HepG2 (cell line): Measurements from ENCODE around the gene ZNF608.

Experiments
- FOSL2 ChIP-seq: sonication (generic); formaldehyde crosslinking; IDR thresholded peaks from 2 replicates; pipeline ENCODE4 v1.4.0; 2020; ENCODE audit warnings: missing genetic modification reagents
- HOXA9 ChIP-seq: sonication (generic); formaldehyde crosslinking; IDR thresholded peaks from 2 replicates; pipeline ENCODE4 v1.8.1; 2022; ENCODE audit warnings: missing genetic modification reagents, mild to moderate bottlenecking, moderate library complexity, borderline replicate concordance
- JUN ChIP-seq: sonication (generic); formaldehyde crosslinking; IDR thresholded peaks from 2 replicates; pipeline ENCODE4 v1.4.0; 2020; ENCODE audit warnings: mild to moderate bottlenecking, missing genetic modification reagents
- JUND ChIP-seq: sonication (generic); formaldehyde crosslinking; IDR thresholded peaks from 2 replicates; pipeline ENCODE4 v1.8.0; 2022; ENCODE audit warnings: mild to moderate bottlenecking, missing genetic modification reagents
- SIN3A ChIP-seq: IDR thresholded peaks from 2 replicates; pipeline ENCODE4 v1.6.1; 2011; ENCODE audit warnings: low read depth, mild to moderate bottlenecking, control low read depth, low read length, borderline replicate concordance
- TGIF2 ChIP-seq: IDR thresholded peaks from 2 replicates; pipeline ENCODE4 v1.6.1; 2016; ENCODE audit warnings: control low read depth, missing compliant biosample characterization
- ZNF530 ChIP-seq: sonication (generic); formaldehyde crosslinking; IDR thresholded peaks from 2 replicates; pipeline ENCODE4 v1.5.0; 2020; ENCODE audit warnings: low read depth, mild to moderate bottlenecking, missing genetic modification reagents
- TF ChIP-seq, protein P1 (sequence below): sonication (generic); formaldehyde crosslinking; IDR thresholded peaks from 2 replicates; pipeline ENCODE4 v1.5.0; 2020; ENCODE audit warnings: mild to moderate bottlenecking, missing genetic modification reagents, moderate library complexity
- TF ChIP-seq, protein P2 (sequence below): sonication (generic); formaldehyde crosslinking; IDR thresholded peaks from 2 replicates; pipeline ENCODE4 v1.5.1; 2020; ENCODE audit warnings: mild to moderate bottlenecking, missing genetic modification reagents, moderate library complexity
- TF ChIP-seq, protein P3 (sequence below), 2 experiments: IDR thresholded peaks; 2 replicates each; pipeline ENCODE4 v1.6.1; 2011 to 2012; ENCODE audit warnings: low read length in 2 of 2, borderline replicate concordance in 1 of 2, low read depth in 1 of 2, mild to moderate bottlenecking in 1 of 2, moderate library complexity in 1 of 2

DNA sequence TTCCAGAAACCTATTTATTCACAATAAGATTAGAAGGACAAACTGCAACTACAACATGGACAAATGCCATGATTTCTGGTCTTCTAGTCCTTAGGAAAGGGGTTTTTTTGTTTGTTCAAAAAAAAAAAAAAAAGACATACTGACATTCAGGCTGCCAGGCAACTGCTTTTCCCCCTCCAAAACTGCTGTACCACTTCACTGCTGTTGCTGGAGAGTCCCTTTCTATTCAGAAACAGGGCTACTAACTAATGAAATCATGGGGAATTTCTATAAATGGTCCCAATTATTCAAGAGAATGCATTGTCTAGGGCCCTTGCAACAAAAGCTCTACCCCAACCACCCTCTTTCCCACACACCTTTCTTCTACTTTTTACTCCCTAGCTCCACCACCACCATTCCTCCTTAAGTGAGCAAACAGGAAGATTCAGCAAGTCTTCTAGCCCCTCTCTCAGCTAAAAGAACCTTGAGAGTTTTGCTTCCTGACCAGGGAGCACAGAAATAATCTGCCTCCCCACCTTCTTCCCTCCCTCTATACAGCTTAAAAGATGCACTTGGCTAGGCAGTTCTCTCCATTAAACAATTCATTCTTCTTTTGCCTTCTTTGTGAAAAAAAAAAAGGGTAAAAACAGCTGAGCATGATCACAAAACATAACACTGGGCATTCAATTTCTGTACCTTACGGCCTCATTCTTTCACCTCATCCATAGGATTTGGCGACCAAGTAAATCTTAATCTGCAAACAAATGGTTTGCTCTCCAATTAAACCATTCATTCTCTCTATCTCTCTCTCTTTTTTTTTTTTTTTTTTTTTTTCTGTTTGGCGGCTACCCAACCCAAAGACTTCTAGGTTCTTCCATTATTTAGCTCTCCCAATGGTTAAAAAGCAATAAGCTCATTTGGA lies 13.8 kb downstream of the ZNF608 start:
- TF ChIP-seq SIN3A, result no peak
- no peak for TF ChIP-seq HOXA9 (CRISPR knock-in tag)
- TF ChIP-seq, protein P1, sequence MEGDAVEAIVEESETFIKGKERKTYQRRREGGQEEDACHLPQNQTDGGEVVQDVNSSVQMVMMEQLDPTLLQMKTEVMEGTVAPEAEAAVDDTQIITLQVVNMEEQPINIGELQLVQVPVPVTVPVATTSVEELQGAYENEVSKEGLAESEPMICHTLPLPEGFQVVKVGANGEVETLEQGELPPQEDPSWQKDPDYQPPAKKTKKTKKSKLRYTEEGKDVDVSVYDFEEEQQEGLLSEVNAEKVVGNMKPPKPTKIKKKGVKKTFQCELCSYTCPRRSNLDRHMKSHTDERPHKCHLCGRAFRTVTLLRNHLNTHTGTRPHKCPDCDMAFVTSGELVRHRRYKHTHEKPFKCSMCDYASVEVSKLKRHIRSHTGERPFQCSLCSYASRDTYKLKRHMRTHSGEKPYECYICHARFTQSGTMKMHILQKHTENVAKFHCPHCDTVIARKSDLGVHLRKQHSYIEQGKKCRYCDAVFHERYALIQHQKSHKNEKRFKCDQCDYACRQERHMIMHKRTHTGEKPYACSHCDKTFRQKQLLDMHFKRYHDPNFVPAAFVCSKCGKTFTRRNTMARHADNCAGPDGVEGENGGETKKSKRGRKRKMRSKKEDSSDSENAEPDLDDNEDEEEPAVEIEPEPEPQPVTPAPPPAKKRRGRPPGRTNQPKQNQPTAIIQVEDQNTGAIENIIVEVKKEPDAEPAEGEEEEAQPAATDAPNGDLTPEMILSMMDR, result no peak
- TF ChIP-seq, protein P2, sequence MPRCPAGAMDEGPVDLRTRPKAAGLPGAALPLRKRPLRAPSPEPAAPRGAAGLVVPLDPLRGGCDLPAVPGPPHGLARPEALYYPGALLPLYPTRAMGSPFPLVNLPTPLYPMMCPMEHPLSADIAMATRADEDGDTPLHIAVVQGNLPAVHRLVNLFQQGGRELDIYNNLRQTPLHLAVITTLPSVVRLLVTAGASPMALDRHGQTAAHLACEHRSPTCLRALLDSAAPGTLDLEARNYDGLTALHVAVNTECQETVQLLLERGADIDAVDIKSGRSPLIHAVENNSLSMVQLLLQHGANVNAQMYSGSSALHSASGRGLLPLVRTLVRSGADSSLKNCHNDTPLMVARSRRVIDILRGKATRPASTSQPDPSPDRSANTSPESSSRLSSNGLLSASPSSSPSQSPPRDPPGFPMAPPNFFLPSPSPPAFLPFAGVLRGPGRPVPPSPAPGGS (CRISPR knock-in tag), result no peak
- no peak for TF ChIP-seq ZNF530 (CRISPR knock-in tag)
- no peak for TF ChIP-seq FOSL2
- no peak for TF ChIP-seq JUN (CRISPR knock-in tag)
- TF ChIP-seq TGIF2 (CRISPR knock-in tag), result no peak
- TF ChIP-seq JUND (CRISPR knock-in tag), result no peak
- TF ChIP-seq, protein P3, sequence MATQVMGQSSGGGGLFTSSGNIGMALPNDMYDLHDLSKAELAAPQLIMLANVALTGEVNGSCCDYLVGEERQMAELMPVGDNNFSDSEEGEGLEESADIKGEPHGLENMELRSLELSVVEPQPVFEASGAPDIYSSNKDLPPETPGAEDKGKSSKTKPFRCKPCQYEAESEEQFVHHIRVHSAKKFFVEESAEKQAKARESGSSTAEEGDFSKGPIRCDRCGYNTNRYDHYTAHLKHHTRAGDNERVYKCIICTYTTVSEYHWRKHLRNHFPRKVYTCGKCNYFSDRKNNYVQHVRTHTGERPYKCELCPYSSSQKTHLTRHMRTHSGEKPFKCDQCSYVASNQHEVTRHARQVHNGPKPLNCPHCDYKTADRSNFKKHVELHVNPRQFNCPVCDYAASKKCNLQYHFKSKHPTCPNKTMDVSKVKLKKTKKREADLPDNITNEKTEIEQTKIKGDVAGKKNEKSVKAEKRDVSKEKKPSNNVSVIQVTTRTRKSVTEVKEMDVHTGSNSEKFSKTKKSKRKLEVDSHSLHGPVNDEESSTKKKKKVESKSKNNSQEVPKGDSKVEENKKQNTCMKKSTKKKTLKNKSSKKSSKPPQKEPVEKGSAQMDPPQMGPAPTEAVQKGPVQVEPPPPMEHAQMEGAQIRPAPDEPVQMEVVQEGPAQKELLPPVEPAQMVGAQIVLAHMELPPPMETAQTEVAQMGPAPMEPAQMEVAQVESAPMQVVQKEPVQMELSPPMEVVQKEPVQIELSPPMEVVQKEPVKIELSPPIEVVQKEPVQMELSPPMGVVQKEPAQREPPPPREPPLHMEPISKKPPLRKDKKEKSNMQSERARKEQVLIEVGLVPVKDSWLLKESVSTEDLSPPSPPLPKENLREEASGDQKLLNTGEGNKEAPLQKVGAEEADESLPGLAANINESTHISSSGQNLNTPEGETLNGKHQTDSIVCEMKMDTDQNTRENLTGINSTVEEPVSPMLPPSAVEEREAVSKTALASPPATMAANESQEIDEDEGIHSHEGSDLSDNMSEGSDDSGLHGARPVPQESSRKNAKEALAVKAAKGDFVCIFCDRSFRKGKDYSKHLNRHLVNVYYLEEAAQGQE (IDR thresholded peaks at IDR 0.05; ENCODE audit: borderline replicate concordance in 1 of 2, low read depth in 1 of 2, low read length in 2 of 2), result no peak
